GM18873 (cell line): ENCODE measurements around the gene PKD1.
"Not testable (repeated sequence)": the region's sequence is repeated elsewhere in the genome, so short reads cannot be mapped to it uniquely, and the experiment has no call there.

Experiments used
- ATAC-seq: cut with Tn5 transposase; IDR thresholded peaks from one replicate; pipeline ENCODE4 v1.9.1; 2021; ENCODE audit warnings: mild to moderate bottlenecking, moderate library complexity, moderate number of reproducible peaks; ENCODE audit not compliant: unreplicated experiment, low FRiP score

PKD1 gene

GRCh38 chr16:2111009-2111353, 24.7 kb downstream of the PKD1 start:
- ATAC-seq: not testable (repeated sequence)

GRCh38 chr16:2110332-2111008, 25.2 kb downstream of the PKD1 start:
- not testable (repeated sequence) for ATAC-seq

- ATAC-seq: not testable (repeated sequence)
Measured at GRCh38 chr16:2109872-2110271, 25.8 kb downstream of the PKD1 start.

GRCh38 chr16:2109271-2109580, 26.5 kb downstream of the PKD1 start:
- not testable (repeated sequence) for ATAC-seq

GRCh38 chr16:2108446-2109270, 27.0 kb downstream of the PKD1 start:
- ATAC-seq: not testable (repeated sequence)

- ATAC-seq: not testable (repeated sequence)
Measured at GRCh38 chr16:2107791-2108125, 27.9 kb downstream of the PKD1 start.

- not testable (repeated sequence) for ATAC-seq
Measured at GRCh38 chr16:2107121-2107790, 28.4 kb downstream of the PKD1 start.

- not testable (repeated sequence) for ATAC-seq
Measured at GRCh38 chr16:2106211-2106610, 29.5 kb downstream of the PKD1 start.

GRCh38 chr16:2105769-2106168, 29.9 kb downstream of the PKD1 start:
- not testable (repeated sequence) for ATAC-seq

- ATAC-seq: not testable (repeated sequence)
Measured at GRCh38 chr16:2105291-2105690, 30.4 kb downstream of the PKD1 start.

GRCh38 chr16:2104464-2104863, 31.2 kb downstream of the PKD1 start:
- ATAC-seq: not testable (repeated sequence)

GRCh38 chr16:2102471-2102870, 33.2 kb downstream of the PKD1 start:
- ATAC-seq: no peak

GRCh38 chr16:2101581-2101980, 34.1 kb downstream of the PKD1 start:
- ATAC-seq: not testable (repeated sequence)

- ATAC-seq: not testable (repeated sequence)
Measured at GRCh38 chr16:2097689-2098088, 38.0 kb downstream of the PKD1 start.

- ATAC-seq: no peak
Measured at GRCh38 chr16:2096853-2097595, 38.7 kb downstream of the PKD1 start.

- no peak for ATAC-seq
Measured at GRCh38 chr16:2095918-2096582, 39.6 kb downstream of the PKD1 start.

GRCh38 chr16:2095315-2095853, 40.3 kb downstream of the PKD1 start:
- ATAC-seq: no peak

GRCh38 chr16:2093793-2094192, 41.9 kb downstream of the PKD1 start:
- ATAC-seq: no peak

GRCh38 chr16:2092866-2093265, 42.8 kb downstream of the PKD1 start:
- ATAC-seq: no peak

- no peak for ATAC-seq
Measured at GRCh38 chr16:2092256-2092620, 43.5 kb downstream of the PKD1 start.
